Ascending aorta (tissue), 2 donors: ENCODE data around the gene ECHS1. TPM values are rescaled to one million over a fixed set of nuclear protein-coding genes. Genes with fewer than 3 reads are reported as not detected.
"Not testable (repeated sequence)": the region's sequence is repeated elsewhere in the genome, so short reads cannot be mapped to it uniquely, and the experiment has no call there.

Source experiments
- DNase-seq, 2 donors: peaks; one replicate each; pipeline ENCODE4 v3.0.0-alpha.2; 2019; ENCODE audit warnings: low spot score in 2 of 2
- H3K27ac ChIP-seq, 2 donors: fragments of 200-600 bp; sonication (generic); one replicate each; pipeline ENCODE4 v1.5.1; 2016 to 2017; ENCODE audit warnings: mild to moderate bottlenecking in 1 of 2
- H3K27me3 ChIP-seq: fragments of 200-600 bp; sonication (generic); one replicate; pipeline ENCODE4 v1.5.1; 2017
- H3K36me3 ChIP-seq, 2 donors: fragments of 200-600 bp; sonication (generic); one replicate each; pipeline ENCODE4 v1.5.1; 2016
- H3K4me1 ChIP-seq, 2 donors: fragments of 200-600 bp; sonication (generic); one replicate each; pipeline ENCODE4 v1.5.1; 2016 to 2017; ENCODE audit warnings: mild to moderate bottlenecking in 1 of 2
- H3K4me3 ChIP-seq, 2 donors: fragments of 200-600 bp; sonication (generic); one replicate each; pipeline ENCODE4 v1.5.1; 2016 to 2017; ENCODE audit warnings: mild to moderate bottlenecking in 1 of 2
- H3K9me3 ChIP-seq, 2 donors: fragments of 200-600 bp; sonication (generic); one replicate each; pipeline ENCODE4 v1.5.1; 2016
- CTCF ChIP-seq, 3 experiments: fragments of 200-600 bp in 2 of 3; fragments of 450-650 bp in 1 of 3; sonication (generic) in 2 of 3; IDR thresholded peaks; one replicate each; pipeline ENCODE4 v1.5.1; 2016 to 2019; ENCODE audit warnings: antibody characterized with exemption in 3 of 3, mild to moderate bottlenecking in 1 of 3, moderate library complexity in 1 of 3
- intact Hi-C: fragments of 100-400 bp; cut with DNase I; formaldehyde crosslinking; loops from one replicate; pipeline ENCODE4 v1.15.1; 2023
- total RNA-seq: library from RNA; depleted of rRNA; stranded (reverse); fragments of >200 nt; gene quantifications from one replicate; pipeline ENCODE4 v1.1.0, GENCODE V29; 2016

ECHS1 gene
- total RNA-seq, 1 donor from 2014 or later: 68.0 TPM

- Histone ChIP-seq H3K4me1 (peaks cover 4 to 18% of the 10 kb centered on the region in 2 donors), H3K27me3 (no peaks in the 10 kb centered on the region), H3K36me3 (peaks cover 0 to 3% of the 10 kb centered on the region in 2 donors), H3K4me3 (no peak overlapping the region), H3K9me3 (no peaks in the 10 kb centered on the region), H3K27ac (no peak overlapping the region)
- no peak for TF ChIP-seq CTCF (IDR thresholded peaks at IDR 0.05)
- intact Hi-C loops: loop anchor here (5.0 to 10.0 kb wide), 3 partner anchors 113 to 1473 kb away; partner anchors contain the start of genes PPP2R2D and STK32C
- DNase-seq: no peak
Measured at GRCh38 chr10:133375357-133376115, 2.4 kb upstream of the ECHS1 start.

DNA sequence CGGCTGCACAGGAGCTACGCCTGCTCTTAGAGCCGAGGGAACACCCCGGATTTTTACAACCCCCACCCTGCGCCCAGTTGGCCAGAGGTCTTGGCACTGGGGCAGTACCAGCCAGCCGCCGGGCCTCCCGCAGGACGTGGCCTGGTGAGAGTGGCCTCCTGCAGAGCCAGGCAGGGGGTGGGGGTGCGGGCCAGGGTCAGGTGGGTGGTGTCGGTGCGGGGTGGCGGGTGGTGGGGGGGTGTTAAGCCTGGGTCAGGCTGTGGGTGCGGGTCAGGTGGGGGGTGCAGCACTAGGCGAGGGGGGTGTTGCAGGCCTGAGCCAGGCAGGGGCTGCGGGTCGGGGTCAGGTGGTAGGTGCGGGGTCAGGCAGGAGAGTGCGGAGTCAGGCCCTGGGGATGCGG lies 647 bp downstream of the ECHS1 start:
- H3K4me1 ChIP-seq: peaks cover 0 to 8% of the 10 kb centered on the region in 2 donors
- H3K27me3 ChIP-seq: no peaks in the 10 kb centered on the region
- TF ChIP-seq CTCF (IDR thresholded peaks at IDR 0.05): no peak
- no peak for DNase-seq
- intact Hi-C loops: loop anchor here (5.0 to 10.0 kb wide), 2 partner anchors 40 to 1068 kb away; partner anchors contain the start of gene STK32C
- peaks cover 18 to 29% of the 10 kb centered on the region in 2 donors for H3K36me3 ChIP-seq
- H3K27ac ChIP-seq: peak overlapping the region in 1 of 2 donors; percentile 5
- no peaks in the 10 kb centered on the region for H3K9me3 ChIP-seq
- H3K4me3 ChIP-seq: peak overlapping the region; percentile 66 to 92

DNA sequence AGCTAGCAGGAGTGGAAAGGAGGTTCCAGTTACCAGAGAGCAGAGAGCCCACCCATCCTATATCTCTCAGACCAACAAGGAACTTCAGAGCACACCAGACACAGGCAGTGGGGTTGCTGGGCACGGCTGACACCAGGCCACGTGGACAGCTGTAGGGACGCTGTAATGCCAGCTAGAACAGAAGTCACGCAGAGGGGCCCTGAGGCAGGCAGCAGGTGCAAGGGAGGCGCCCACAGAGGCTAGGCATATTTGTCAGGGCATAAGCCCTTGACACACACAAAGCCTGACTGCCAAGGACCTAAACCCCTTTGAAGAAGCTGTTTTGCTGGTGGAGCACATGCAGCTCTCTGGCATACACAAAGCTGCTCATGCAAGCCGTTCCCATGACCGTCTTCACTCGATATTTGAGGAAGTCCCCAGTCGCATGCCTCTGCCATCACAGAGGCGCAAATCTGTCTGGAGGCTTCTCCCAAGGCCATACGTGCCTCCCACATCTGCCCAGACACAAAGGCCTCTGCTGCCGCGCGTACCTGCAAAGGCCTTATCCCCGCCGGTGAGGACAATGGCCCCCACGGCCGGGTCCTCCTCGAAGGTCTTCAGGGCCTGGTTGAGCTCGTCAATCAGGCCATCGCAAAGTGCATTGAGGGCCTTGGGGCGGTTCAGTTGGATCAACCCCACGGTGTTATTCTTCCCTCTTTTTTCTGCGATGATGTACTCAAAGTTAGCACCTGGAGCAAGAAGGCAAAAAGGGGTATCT lies 2.9 kb downstream of the ECHS1 start:
- Histone ChIP-seq H3K36me3 (peaks cover 36 to 47% of the 10 kb centered on the region in 2 donors), H3K27ac (no peak overlapping the region), H3K9me3 (no peaks in the 10 kb centered on the region), H3K4me3 (no peak overlapping the region), H3K27me3 (no peaks in the 10 kb centered on the region), H3K4me1 (peaks cover 0 to 8% of the 10 kb centered on the region in 2 donors)
- no peak for DNase-seq
- no peak for TF ChIP-seq CTCF (IDR thresholded peaks at IDR 0.05)
- intact Hi-C loops: loop anchor here (5.0 to 10.0 kb wide), 2 partner anchors 38 to 1065 kb away; partner anchors contain the start of gene STK32C

DNA sequence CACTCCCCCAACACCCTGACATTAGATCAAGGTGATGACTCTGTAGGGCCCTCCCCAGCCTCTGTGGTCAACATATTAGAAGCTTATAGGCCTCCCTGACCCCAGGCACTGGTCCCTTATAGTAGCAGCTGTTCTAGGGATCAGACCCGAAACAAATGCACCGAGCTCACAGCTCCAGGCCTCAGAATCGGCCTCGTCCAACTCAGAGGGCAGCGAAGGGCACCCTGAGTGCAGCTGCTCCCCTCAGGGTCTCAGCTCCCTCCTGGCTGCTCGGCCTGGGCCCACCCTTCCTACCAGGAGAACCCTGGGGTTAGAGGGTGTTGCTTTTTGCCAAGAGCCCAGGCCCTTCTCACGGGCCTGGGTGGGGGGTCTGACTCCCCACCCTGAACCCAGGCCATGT lies 5.0 kb downstream of the ECHS1 start:
- Histone ChIP-seq H3K4me3 (no peak overlapping the region), H3K9me3 (no peaks in the 10 kb centered on the region), H3K27me3 (no peaks in the 10 kb centered on the region), H3K36me3 (peaks cover 46 to 59% of the 10 kb centered on the region in 2 donors), H3K4me1 (peaks cover 0 to 4% of the 10 kb centered on the region in 2 donors), H3K27ac (no peak overlapping the region)
- no peak for DNase-seq
- intact Hi-C loops: no loop called here
- no peak for TF ChIP-seq CTCF (IDR thresholded peaks at IDR 0.05)

DNA sequence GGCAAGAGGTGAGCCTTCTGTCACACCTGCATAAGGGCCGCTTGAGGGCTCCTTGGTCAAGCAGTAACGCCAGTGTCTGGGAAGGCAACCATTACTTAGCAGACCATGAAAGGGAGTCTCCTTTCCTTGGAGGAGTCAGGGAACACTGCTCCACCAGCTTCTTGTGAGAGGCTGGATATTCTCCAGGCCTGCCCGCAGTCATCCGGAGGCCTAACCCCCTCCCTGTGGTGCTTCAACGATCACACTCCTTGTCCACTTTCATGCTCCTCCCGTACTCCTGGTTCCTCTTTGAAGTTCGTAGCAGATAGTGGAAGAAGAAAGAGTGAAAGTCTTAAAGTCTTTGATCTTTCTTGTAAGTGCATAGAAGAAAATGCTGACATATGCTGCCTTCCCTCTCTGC lies 5.7 kb downstream of the ECHS1 start:
- H3K36me3 ChIP-seq: peaks cover 47 to 66% of the 10 kb centered on the region in 2 donors
- H3K9me3 ChIP-seq, H3K27ac ChIP-seq, intact Hi-C loops, DNase-seq, H3K27me3 ChIP-seq, H3K4me1 ChIP-seq, H3K4me3 ChIP-seq: not testable (repeated sequence)

DNA sequence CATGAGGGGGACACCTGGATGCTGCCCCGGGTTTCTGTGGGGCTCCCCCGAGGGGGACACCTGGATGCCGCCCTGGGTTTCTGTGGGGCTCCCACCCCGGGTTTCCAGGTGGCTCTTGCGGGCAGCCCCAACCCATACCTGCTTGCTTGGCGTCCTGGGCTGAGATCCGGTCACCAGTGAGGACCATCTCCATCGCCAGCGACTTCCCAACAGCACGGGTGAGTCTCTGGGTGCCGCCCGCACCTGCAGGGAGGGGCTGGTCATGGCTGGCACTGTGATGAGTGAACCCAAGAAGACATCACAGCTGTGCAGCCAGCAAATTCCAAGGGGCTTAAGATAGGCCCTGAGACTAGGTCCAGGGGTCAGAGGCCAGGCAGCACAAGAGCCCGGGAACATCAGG lies 6.4 kb downstream of the ECHS1 start:
- no peak for TF ChIP-seq CTCF (IDR thresholded peaks at IDR 0.05)
- Histone ChIP-seq H3K27ac (no peak overlapping the region), H3K4me3 (no peak overlapping the region), H3K27me3 (no peaks in the 10 kb centered on the region), H3K36me3 (peaks cover 48 to 71% of the 10 kb centered on the region in 2 donors), H3K4me1 (no peaks in the 10 kb centered on the region), H3K9me3 (no peaks in the 10 kb centered on the region)
- no peak for DNase-seq
- intact Hi-C loops: no loop called here
